Neural crest cell (in vitro differentiated cells): ENCODE results near the gene CRTC2. TPM values are rescaled to one million over a fixed set of nuclear protein-coding genes. Genes with fewer than 3 reads are reported as not detected.

Experiments
- DNase-seq: peaks from one replicate; pipeline ENCODE4 v3.0.0; 2021; ENCODE audit warnings: low read depth, mixed read lengths, low spot score
- H3K27ac Mint-ChIP-seq: one replicate; pipeline ENCODE4 v1.8.0; 2021; ENCODE audit warnings: mild to moderate bottlenecking, mixed read lengths; ENCODE audit not compliant: unreplicated experiment
- H3K27me3 Mint-ChIP-seq: 2 replicates; pipeline ENCODE4 v1.8.0; 2021; ENCODE audit warnings: low read depth, mild to moderate bottlenecking, mixed read lengths
- H3K36me3 Mint-ChIP-seq: 2 replicates; pipeline ENCODE4 v1.8.0; 2021; ENCODE audit warnings: low read depth, mild to moderate bottlenecking, mixed read lengths
- H3K4me1 Mint-ChIP-seq: 2 replicates; pipeline ENCODE4 v1.8.0; 2021; ENCODE audit warnings: mixed read lengths
- H3K4me3 Mint-ChIP-seq: one replicate; pipeline ENCODE4 v1.8.0; 2021; ENCODE audit warnings: mild to moderate bottlenecking, mixed read lengths
- H3K9me3 Mint-ChIP-seq: 2 replicates; pipeline ENCODE4 v1.8.0; 2021; ENCODE audit warnings: mixed read lengths
- CTCF ChIP-seq: fragments of 200-600 bp; sonication (generic); conservative IDR thresholded peaks from 2 replicates; pipeline ENCODE4 v1.5.0; 2021; ENCODE audit warnings: antibody characterized with exemption, mild to moderate bottlenecking
- total RNA-seq: library from RNA; stranded (reverse); gene quantifications from 2 replicates; pipeline ENCODE4 v1.2.1, GENCODE V29; 2021

CRTC2 gene
- total RNA-seq, 1 donor from 2014 or later: 34.7 TPM

- H3K9me3 Mint-ChIP-seq: no peaks in the 10 kb centered on the region
- peak within 1 kb of the TSS; percentile 96 for H3K27ac Mint-ChIP-seq
- H3K4me1 Mint-ChIP-seq: peaks cover 36% of the 10 kb centered on the region
- peak within 1 kb of the TSS; percentile 100 for H3K4me3 Mint-ChIP-seq
- peak; percentile 75 for DNase-seq
- TF ChIP-seq CTCF: peak; percentile 23
- H3K27me3 Mint-ChIP-seq: no peaks in the 10 kb centered on the region
- H3K36me3 Mint-ChIP-seq: peaks cover 12% of the 10 kb centered on the region
Observed at GRCh38 chr1:153977250-153978240, 19.1 kb upstream of the CRTC2 start, which contains the start of gene JTB. JTB (minus strand) TSS chr1:153977674; CDS start chr1:153977252, 422 bp downstream.

GRCh38 chr1:153976819-153977249 is 18.4 kb upstream of the CRTC2 start:
- no peak for TF ChIP-seq CTCF
- peaks cover 36% of the 10 kb centered on the region for H3K4me1 Mint-ChIP-seq
- peak overlapping the region; percentile 100 for H3K4me3 Mint-ChIP-seq
- peak overlapping the region; percentile 92 for H3K27ac Mint-ChIP-seq
- no peak for DNase-seq
- H3K27me3 Mint-ChIP-seq: no peaks in the 10 kb centered on the region
- H3K9me3 Mint-ChIP-seq: no peaks in the 10 kb centered on the region
- peaks cover 10% of the 10 kb centered on the region for H3K36me3 Mint-ChIP-seq

- DNase-seq: no peak
- Mint-ChIP-seq H3K36me3 (peaks cover 8% of the 10 kb centered on the region), H3K4me1 (peaks cover 35% of the 10 kb centered on the region), H3K9me3 (no peaks in the 10 kb centered on the region), H3K4me3 (peak overlapping the region; percentile 85), H3K27ac (no peak overlapping the region), H3K27me3 (no peaks in the 10 kb centered on the region)
- no peak for TF ChIP-seq CTCF
Observed at GRCh38 chr1:153973525-153973924, 15.1 kb upstream of the CRTC2 start.

GRCh38 chr1:153973071-153973470 is 14.7 kb upstream of the CRTC2 start:
- H3K36me3 Mint-ChIP-seq: peaks cover 8% of the 10 kb centered on the region
- DNase-seq: no peak
- no peaks in the 10 kb centered on the region for H3K27me3 Mint-ChIP-seq
- peaks cover 32% of the 10 kb centered on the region for H3K4me1 Mint-ChIP-seq
- no peak for TF ChIP-seq CTCF
- no peak overlapping the region for H3K27ac Mint-ChIP-seq
- H3K9me3 Mint-ChIP-seq: no peaks in the 10 kb centered on the region
- H3K4me3 Mint-ChIP-seq: peak overlapping the region; percentile 75

GRCh38 chr1:153970346-153970745 is 11.9 kb upstream of the CRTC2 start:
- no peaks in the 10 kb centered on the region for H3K27me3 Mint-ChIP-seq
- TF ChIP-seq CTCF: no peak
- H3K27ac Mint-ChIP-seq: no peak overlapping the region
- H3K4me3 Mint-ChIP-seq: peak overlapping the region; percentile 57
- H3K4me1 Mint-ChIP-seq: peaks cover 34% of the 10 kb centered on the region
- DNase-seq: no peak
- H3K36me3 Mint-ChIP-seq: peaks cover 7% of the 10 kb centered on the region
- no peaks in the 10 kb centered on the region for H3K9me3 Mint-ChIP-seq
